ENCODE data around the gene NAT8L. TPM values are rescaled to one million over a fixed set of nuclear protein-coding genes. Genes with fewer than 3 reads are reported as not detected.
A peak's percentile ranks its signal among the peaks of the same experiment; 100 is the strongest.

Gene NAT8L
- total RNA-seq, 1 donor from 2014 or later, result 14.9 TPM

DNA sequence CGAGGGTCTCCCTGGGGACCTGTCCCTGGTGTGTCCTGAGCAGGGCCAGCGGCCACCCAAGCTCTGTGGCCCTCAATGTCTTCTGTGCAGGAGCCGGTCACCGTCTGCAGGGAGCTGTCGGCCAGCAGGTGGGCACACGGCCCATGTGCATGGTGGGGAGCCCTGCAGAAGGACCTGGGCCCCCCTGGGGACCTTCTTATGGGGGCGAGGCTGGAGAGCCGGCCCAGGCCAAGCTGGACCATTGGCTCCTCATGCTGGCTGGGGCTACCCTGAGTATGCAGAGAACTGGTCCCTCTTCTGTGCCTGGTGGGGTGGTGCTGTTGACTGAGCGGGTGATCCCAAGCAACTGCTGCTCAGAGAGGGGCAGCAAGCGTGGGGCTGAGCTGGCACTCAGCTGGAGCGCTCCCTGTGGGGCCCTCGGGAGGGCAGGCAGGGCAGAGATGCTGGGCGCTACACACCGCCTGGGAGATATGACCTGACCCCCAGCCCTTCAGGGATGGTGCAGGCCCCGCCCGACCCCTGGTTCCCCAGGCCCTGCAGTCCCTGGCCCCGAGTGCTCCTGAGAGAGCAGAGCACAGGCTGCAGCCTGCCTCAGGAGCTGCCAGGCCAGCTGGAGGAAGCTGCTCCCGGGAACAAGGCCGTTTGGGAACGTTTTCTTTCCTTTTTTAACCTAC is 14.8 kb downstream of the NAT8L start:
- Mint-ChIP-seq H3K4me3 (no peak overlapping the region), H3K27ac (no peak overlapping the region), H3K4me1 (ENCODE audit: unreplicated experiment) (peaks cover 3% of the 10 kb centered on the region), H3K36me3 (no peaks in the 10 kb centered on the region), H3K9me3 (no peaks in the 10 kb centered on the region), H3K27me3 (no peaks in the 10 kb centered on the region)
- no peak for TF ChIP-seq CTCF (conservative IDR thresholded peaks at IDR 0.05)
- DNase-seq (ENCODE audit: extremely low spot score, unreplicated experiment), result no peak

DNA sequence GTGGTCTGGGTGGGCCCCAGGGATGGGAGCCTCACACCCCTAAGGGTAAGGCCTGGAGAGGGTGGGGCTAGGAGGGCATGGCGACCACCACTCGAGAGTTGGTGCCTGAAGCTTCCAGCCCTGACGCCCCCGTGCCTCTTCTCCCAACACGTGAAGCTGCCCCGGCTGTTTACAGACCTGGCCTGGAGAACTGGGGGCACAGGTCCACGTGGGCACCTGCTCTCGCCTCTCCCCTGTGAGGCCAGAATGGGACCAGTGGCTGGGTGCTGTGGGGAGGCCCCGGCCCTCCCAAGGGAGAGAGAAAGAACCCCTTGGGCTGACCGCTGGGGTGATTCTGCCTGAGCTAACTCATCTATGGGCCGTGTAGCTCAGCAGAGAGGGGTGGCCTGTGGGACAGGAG is 15.5 kb downstream of the NAT8L start:
- no peak overlapping the region for H3K27ac Mint-ChIP-seq
- H3K9me3 Mint-ChIP-seq, result no peaks in the 10 kb centered on the region
- TF ChIP-seq CTCF (conservative IDR thresholded peaks at IDR 0.05), result no peak
- H3K4me3 Mint-ChIP-seq, result no peak overlapping the region
- H3K36me3 Mint-ChIP-seq, result no peaks in the 10 kb centered on the region
- no peak for DNase-seq (ENCODE audit: extremely low spot score, unreplicated experiment)
- peaks cover 3% of the 10 kb centered on the region for H3K4me1 Mint-ChIP-seq (ENCODE audit: unreplicated experiment)
- H3K27me3 Mint-ChIP-seq, result no peaks in the 10 kb centered on the region

GRCh38 chr4:2075171-2075986 is 16.3 kb downstream of the NAT8L start:
- Mint-ChIP-seq H3K36me3 (no peaks in the 10 kb centered on the region), H3K4me3 (no peak overlapping the region), H3K27ac (no peak overlapping the region), H3K9me3 (no peaks in the 10 kb centered on the region), H3K4me1 (ENCODE audit: unreplicated experiment) (peaks cover 3% of the 10 kb centered on the region), H3K27me3 (no peaks in the 10 kb centered on the region)
- TF ChIP-seq CTCF (conservative IDR thresholded peaks at IDR 0.05), result no peak
- no peak for DNase-seq (ENCODE audit: extremely low spot score, unreplicated experiment)

- no peak for DNase-seq (ENCODE audit: extremely low spot score, unreplicated experiment)
- peak overlapping the region; percentile 17 for H3K27ac Mint-ChIP-seq
- peaks cover 3% of the 10 kb centered on the region for H3K4me1 Mint-ChIP-seq (ENCODE audit: unreplicated experiment)
- no peaks in the 10 kb centered on the region for H3K36me3 Mint-ChIP-seq
- no peak overlapping the region for H3K4me3 Mint-ChIP-seq
- TF ChIP-seq CTCF (conservative IDR thresholded peaks at IDR 0.05), result no peak
- no peaks in the 10 kb centered on the region for H3K9me3 Mint-ChIP-seq
- no peaks in the 10 kb centered on the region for H3K27me3 Mint-ChIP-seq
Measured at GRCh38 chr4:2075987-2076907, 17.1 kb downstream of the NAT8L start.

DNA sequence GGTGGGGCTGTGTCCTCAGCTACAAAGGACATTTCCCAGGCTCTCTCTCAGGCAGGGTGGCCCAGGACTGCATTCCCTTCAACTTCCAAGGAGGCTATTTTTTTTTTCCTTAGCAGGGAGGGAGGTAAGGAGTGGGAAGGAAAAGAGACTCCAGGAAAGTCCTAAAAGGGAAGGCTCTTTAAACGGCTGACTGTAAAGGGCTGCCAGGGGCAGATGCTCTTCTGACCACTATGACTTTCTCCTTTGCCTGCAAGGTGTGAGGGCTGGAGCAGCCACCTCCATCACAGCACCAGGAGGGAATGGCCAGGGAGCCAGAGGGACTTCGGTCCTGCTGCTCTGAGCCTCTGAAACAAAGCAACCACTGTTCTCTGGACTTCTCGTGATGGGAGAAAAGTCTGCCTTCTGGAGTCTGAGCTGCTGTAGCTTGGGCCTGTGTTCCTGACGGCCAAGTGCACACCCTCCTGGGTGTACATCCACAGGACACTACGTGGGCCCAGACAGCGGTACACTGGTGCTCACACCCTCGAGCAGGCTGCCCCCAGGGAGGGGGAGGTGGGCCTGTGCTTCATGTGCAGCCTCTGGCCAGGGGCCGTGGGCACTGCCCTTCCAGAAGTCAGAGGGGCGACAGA is 17.9 kb downstream of the NAT8L start:
- DNase-seq (ENCODE audit: extremely low spot score, unreplicated experiment), result no peak
- H3K36me3 Mint-ChIP-seq, result no peaks in the 10 kb centered on the region
- H3K4me3 Mint-ChIP-seq, result no peak overlapping the region
- H3K4me1 Mint-ChIP-seq (ENCODE audit: unreplicated experiment), result peaks cover 3% of the 10 kb centered on the region
- H3K27ac Mint-ChIP-seq, result peak overlapping the region; percentile 17
- no peak for TF ChIP-seq CTCF (conservative IDR thresholded peaks at IDR 0.05)
- H3K9me3 Mint-ChIP-seq, result no peaks in the 10 kb centered on the region
- H3K27me3 Mint-ChIP-seq, result no peaks in the 10 kb centered on the region
